ENCODE results near the gene DCLK1.

Gene DCLK1

DNA sequence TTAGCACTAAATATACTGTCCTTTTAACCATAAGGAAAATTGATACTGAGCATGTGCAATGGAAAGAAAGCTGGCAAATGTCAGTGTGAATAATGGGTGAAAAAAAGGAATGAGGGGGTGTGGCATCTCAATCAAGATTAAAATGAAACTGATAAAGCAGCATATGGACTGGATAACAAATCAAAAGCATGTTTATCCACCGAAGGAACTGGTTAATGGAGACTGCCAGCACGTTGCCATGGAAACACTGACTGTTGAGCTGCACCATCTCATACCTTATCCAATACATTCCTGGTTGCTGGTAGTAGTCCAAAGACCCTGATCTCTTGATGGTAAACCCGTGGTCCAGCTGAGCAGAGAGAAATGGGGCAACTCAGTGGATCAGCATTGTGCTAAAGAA, 343.2 kb downstream of the DCLK1 start:
- no peaks in the 10 kb centered on the region for H3K36me3 ChIP-seq (ENCODE audit: insufficient read depth, low read length)
- no peak overlapping the region for H3K4me3 ChIP-seq (ENCODE audit: low read length)
- H2AFZ ChIP-seq (ENCODE audit: low read depth, low read length) = no peak overlapping the region
- peaks cover 30% of the 10 kb centered on the region for H3K4me1 ChIP-seq (ENCODE audit: insufficient read depth, low read length)
- H3K9me3 ChIP-seq (ENCODE audit: low read length) = no peaks in the 10 kb centered on the region
- no peaks in the 10 kb centered on the region for H3K27me3 ChIP-seq (ENCODE audit: insufficient read depth, low read length)

GRCh38 chr13:35785576-35786303, 345.4 kb downstream of the DCLK1 start:
- H3K9me3 ChIP-seq (ENCODE audit: low read length) = no peaks in the 10 kb centered on the region
- H3K4me1 ChIP-seq (ENCODE audit: insufficient read depth, low read length) = peaks cover 25% of the 10 kb centered on the region
- no peak overlapping the region for H2AFZ ChIP-seq (ENCODE audit: low read depth, low read length)
- no peaks in the 10 kb centered on the region for H3K36me3 ChIP-seq (ENCODE audit: insufficient read depth, low read length)
- no peak overlapping the region for H3K4me3 ChIP-seq (ENCODE audit: low read length)
- H3K27me3 ChIP-seq (ENCODE audit: insufficient read depth, low read length) = no peaks in the 10 kb centered on the region

GRCh38 chr13:35784286-35784951, 346.8 kb downstream of the DCLK1 start:
- H3K4me3 ChIP-seq (ENCODE audit: low read length) = no peak overlapping the region
- no peaks in the 10 kb centered on the region for H3K36me3 ChIP-seq (ENCODE audit: insufficient read depth, low read length)
- peaks cover 19% of the 10 kb centered on the region for H3K4me1 ChIP-seq (ENCODE audit: insufficient read depth, low read length)
- no peaks in the 10 kb centered on the region for H3K27me3 ChIP-seq (ENCODE audit: insufficient read depth, low read length)
- no peak overlapping the region for H2AFZ ChIP-seq (ENCODE audit: low read depth, low read length)
- H3K9me3 ChIP-seq (ENCODE audit: low read length) = no peaks in the 10 kb centered on the region

DNA sequence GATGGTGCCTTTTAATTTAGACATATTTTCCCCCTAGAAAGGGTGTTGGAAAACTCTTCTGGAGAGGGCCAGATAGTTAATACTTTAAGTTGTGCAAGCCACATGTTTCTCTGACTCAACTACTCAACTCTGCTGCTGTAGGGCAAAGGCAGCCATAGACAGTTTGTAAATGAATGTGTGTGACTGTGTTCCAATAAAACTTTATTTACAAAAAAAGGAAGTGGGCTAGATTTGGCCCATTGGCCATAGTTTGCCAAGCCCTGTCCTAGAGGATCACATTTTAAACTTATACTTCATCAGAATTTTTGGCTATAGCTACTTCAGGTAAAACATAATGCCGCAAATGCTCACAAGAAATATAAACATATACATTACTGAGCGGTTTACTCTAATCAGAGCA, 348.4 kb downstream of the DCLK1 start:
- no peaks in the 10 kb centered on the region for H3K9me3 ChIP-seq (ENCODE audit: low read length)
- H3K4me1 ChIP-seq (ENCODE audit: insufficient read depth, low read length) = peaks cover 14% of the 10 kb centered on the region
- H3K36me3 ChIP-seq (ENCODE audit: insufficient read depth, low read length) = no peaks in the 10 kb centered on the region
- no peak overlapping the region for H2AFZ ChIP-seq (ENCODE audit: low read depth, low read length)
- H3K27me3 ChIP-seq (ENCODE audit: insufficient read depth, low read length) = no peaks in the 10 kb centered on the region
- H3K4me3 ChIP-seq (ENCODE audit: low read length) = no peak overlapping the region

DNA sequence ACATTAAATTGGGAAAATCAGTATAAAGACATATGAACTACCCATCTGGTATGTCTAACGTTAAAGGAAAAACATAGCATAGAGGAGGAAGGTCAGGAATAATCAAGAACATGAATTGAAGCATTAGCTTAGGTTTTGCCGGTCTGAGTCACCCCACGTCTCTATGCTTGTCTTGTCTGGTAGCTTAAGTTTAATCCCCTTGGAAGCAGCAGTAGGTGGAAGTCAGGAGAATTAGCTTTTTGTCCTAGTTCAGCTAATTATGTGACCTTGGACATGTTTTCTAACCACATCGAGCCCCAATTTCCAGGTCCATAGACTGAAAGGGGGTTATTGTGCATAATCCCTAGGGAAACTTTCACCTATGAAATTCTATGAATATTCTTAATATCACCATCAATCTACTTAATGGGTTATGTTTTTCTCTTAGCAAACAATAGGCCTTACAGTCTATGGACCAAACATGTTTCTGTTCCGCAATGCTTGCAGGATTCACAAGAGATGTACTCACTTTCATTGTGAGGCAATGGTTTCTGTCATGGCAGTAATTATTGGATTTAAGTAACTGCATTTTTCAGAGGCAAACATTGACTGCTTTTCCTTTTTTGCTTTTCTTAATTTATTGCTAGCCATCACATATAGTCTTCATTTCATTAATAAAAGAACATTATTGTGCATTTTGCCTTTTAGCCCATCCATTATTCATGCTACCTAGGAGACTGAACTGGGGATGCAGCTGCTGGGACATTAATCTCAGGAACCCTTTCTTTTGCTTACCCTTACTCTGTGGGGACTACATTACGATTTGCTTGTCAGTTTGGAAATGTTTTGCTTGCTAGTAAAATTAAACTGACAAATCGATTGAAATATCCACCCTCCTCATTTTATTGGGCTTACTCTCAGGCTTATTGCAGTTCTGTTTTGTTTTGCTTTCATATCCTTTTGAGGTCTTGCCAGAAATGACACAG, 349.9 kb downstream of the DCLK1 start:
- H2AFZ ChIP-seq (ENCODE audit: low read depth, low read length) = no peak overlapping the region
- peaks cover 11% of the 10 kb centered on the region for H3K4me1 ChIP-seq (ENCODE audit: insufficient read depth, low read length)
- no peaks in the 10 kb centered on the region for H3K27me3 ChIP-seq (ENCODE audit: insufficient read depth, low read length)
- H3K9me3 ChIP-seq (ENCODE audit: low read length) = no peaks in the 10 kb centered on the region
- H3K4me3 ChIP-seq (ENCODE audit: low read length) = no peak overlapping the region
- no peaks in the 10 kb centered on the region for H3K36me3 ChIP-seq (ENCODE audit: insufficient read depth, low read length)

DNA sequence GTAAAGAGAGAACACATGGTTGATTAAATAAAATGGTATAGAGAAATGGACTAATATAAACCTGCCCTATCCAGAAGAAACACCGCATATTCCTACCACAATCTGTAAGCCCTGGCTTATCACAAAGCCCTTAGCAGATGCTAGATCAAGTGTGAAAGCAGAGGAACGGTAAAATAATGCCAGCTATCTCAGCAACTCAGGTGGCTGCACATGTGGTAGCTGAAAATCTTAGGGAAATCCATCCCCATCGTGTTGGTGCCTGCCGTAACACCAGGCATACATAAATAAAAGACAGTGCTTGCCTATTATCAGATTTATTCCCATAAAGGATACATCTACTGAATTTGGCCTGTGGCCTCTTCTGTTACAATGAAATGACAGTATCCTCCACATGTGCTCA, 350.6 kb downstream of the DCLK1 start:
- Histone ChIP-seq H3K9me3 (ENCODE audit: low read length) (no peaks in the 10 kb centered on the region), H2AFZ (ENCODE audit: low read depth, low read length) (no peak overlapping the region)

GRCh38 chr13:35771898-35772297, 359.3 kb downstream of the DCLK1 start:
- no peaks in the 10 kb centered on the region for H3K27me3 ChIP-seq (ENCODE audit: insufficient read depth, low read length)
- H3K4me3 ChIP-seq (ENCODE audit: low read length) = no peak overlapping the region
- H2AFZ ChIP-seq (ENCODE audit: low read depth, low read length) = no peak overlapping the region
- peaks cover 16% of the 10 kb centered on the region for H3K4me1 ChIP-seq (ENCODE audit: insufficient read depth, low read length)
- H3K9me3 ChIP-seq (ENCODE audit: low read length) = no peaks in the 10 kb centered on the region
- H3K36me3 ChIP-seq (ENCODE audit: insufficient read depth, low read length) = no peaks in the 10 kb centered on the region

More for the DNA sequence above, 350.6 kb downstream of the DCLK1 start:
- H3K36me3 ChIP-seq (ENCODE audit: insufficient read depth, low read length) = no peaks in the 10 kb centered on the region
- H3K4me3 ChIP-seq (ENCODE audit: low read length) = no peak overlapping the region
- H3K4me1 ChIP-seq (ENCODE audit: insufficient read depth, low read length) = peaks cover 11% of the 10 kb centered on the region
- H3K27me3 ChIP-seq (ENCODE audit: insufficient read depth, low read length) = no peaks in the 10 kb centered on the region

GRCh38 chr13:35770756-35771297, 360.4 kb downstream of the DCLK1 start:
- H3K27me3 ChIP-seq (ENCODE audit: insufficient read depth, low read length) = no peaks in the 10 kb centered on the region
- H2AFZ ChIP-seq (ENCODE audit: low read depth, low read length) = no peak overlapping the region
- no peaks in the 10 kb centered on the region for H3K9me3 ChIP-seq (ENCODE audit: low read length)
- peaks cover 16% of the 10 kb centered on the region for H3K4me1 ChIP-seq (ENCODE audit: insufficient read depth, low read length)
- no peak overlapping the region for H3K4me3 ChIP-seq (ENCODE audit: low read length)
- H3K36me3 ChIP-seq (ENCODE audit: insufficient read depth, low read length) = no peaks in the 10 kb centered on the region

GRCh38 chr13:35769812-35770211, 361.4 kb downstream of the DCLK1 start:
- Histone ChIP-seq H3K4me3 (ENCODE audit: low read length) (no peak overlapping the region), H2AFZ (ENCODE audit: low read depth, low read length) (no peak overlapping the region), H3K36me3 (ENCODE audit: insufficient read depth, low read length) (no peaks in the 10 kb centered on the region), H3K4me1 (ENCODE audit: insufficient read depth, low read length) (peaks cover 12% of the 10 kb centered on the region), H3K27me3 (ENCODE audit: insufficient read depth, low read length) (no peaks in the 10 kb centered on the region), H3K9me3 (ENCODE audit: low read length) (no peaks in the 10 kb centered on the region)

DNA sequence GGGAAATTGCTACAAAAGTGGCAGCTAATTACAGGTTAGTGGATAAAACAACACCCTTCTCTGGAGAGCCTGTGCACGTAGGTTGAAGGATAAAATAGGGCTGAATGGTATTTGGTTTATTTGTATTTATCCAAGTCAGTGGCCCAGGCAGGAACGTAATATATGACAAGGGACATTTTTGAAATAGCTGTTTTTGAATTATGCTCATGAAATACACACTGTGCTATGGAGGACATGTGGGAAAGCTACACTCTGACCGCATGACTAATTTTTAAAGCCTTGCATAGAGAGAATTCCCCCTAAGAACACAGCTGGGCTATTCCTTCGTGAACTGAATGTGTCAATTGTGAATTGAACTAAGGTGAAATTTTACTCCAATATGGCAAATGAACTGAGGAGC, 362.6 kb downstream of the DCLK1 start:
- Histone ChIP-seq H3K9me3 (ENCODE audit: low read length) (no peaks in the 10 kb centered on the region), H3K4me3 (ENCODE audit: low read length) (no peak overlapping the region), H3K27me3 (ENCODE audit: insufficient read depth, low read length) (no peaks in the 10 kb centered on the region), H3K36me3 (ENCODE audit: insufficient read depth, low read length) (no peaks in the 10 kb centered on the region), H2AFZ (ENCODE audit: low read depth, low read length) (no peak overlapping the region), H3K4me1 (ENCODE audit: insufficient read depth, low read length) (peaks cover 12% of the 10 kb centered on the region)

- no peak overlapping the region for H2AFZ ChIP-seq (ENCODE audit: low read depth, low read length)
- H3K4me3 ChIP-seq (ENCODE audit: low read length) = no peak overlapping the region
- H3K27me3 ChIP-seq (ENCODE audit: insufficient read depth, low read length) = no peaks in the 10 kb centered on the region
- no peaks in the 10 kb centered on the region for H3K36me3 ChIP-seq (ENCODE audit: insufficient read depth, low read length)
- peaks cover 12% of the 10 kb centered on the region for H3K4me1 ChIP-seq (ENCODE audit: insufficient read depth, low read length)
- H3K9me3 ChIP-seq (ENCODE audit: low read length) = no peaks in the 10 kb centered on the region
Measured at GRCh38 chr13:35768073-35768472, 363.1 kb downstream of the DCLK1 start.

GRCh38 chr13:35767256-35767976, 363.8 kb downstream of the DCLK1 start:
- Histone ChIP-seq H3K27me3 (ENCODE audit: insufficient read depth, low read length) (no peaks in the 10 kb centered on the region), H3K36me3 (ENCODE audit: insufficient read depth, low read length) (no peaks in the 10 kb centered on the region), H2AFZ (ENCODE audit: low read depth, low read length) (no peak overlapping the region), H3K9me3 (ENCODE audit: low read length) (no peaks in the 10 kb centered on the region), H3K4me1 (ENCODE audit: insufficient read depth, low read length) (peaks cover 9% of the 10 kb centered on the region), H3K4me3 (ENCODE audit: low read length) (no peak overlapping the region)
